ENCODE measurements around the gene KLHL24. TPM values are rescaled to one million over a fixed set of nuclear protein-coding genes. Genes with fewer than 3 reads are reported as not detected.
"Not testable (repeated sequence)": the region's sequence is repeated elsewhere in the genome, so short reads cannot be mapped to it uniquely, and the experiment has no call there.

KLHL24 gene
- total and polyA plus RNA-seq, 2 experiments from 2014 or later: 37.3 to 159 TPM

GRCh38 chr3:183636221-183637105 lies 1.0 kb downstream of the KLHL24 start:
- H3K4me3 ChIP-seq: peak overlapping the region; percentile 88
- no peaks in the 10 kb centered on the region for H3K9me3 ChIP-seq (ENCODE audit: low read depth)
- DNase-seq (ENCODE audit: low read depth in 1 of 2, low spot score in 1 of 2): peak; percentile 96 to 97
- H3K4me1 ChIP-seq (ENCODE audit: low read depth): peaks cover 14% of the 10 kb centered on the region
- H3K27me3 ChIP-seq: no peaks in the 10 kb centered on the region
- TF ChIP-seq, protein P1, sequence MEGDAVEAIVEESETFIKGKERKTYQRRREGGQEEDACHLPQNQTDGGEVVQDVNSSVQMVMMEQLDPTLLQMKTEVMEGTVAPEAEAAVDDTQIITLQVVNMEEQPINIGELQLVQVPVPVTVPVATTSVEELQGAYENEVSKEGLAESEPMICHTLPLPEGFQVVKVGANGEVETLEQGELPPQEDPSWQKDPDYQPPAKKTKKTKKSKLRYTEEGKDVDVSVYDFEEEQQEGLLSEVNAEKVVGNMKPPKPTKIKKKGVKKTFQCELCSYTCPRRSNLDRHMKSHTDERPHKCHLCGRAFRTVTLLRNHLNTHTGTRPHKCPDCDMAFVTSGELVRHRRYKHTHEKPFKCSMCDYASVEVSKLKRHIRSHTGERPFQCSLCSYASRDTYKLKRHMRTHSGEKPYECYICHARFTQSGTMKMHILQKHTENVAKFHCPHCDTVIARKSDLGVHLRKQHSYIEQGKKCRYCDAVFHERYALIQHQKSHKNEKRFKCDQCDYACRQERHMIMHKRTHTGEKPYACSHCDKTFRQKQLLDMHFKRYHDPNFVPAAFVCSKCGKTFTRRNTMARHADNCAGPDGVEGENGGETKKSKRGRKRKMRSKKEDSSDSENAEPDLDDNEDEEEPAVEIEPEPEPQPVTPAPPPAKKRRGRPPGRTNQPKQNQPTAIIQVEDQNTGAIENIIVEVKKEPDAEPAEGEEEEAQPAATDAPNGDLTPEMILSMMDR (IDR thresholded peaks at IDR 0.05; ENCODE audit: low read depth, low read length): no peak
- H3K27ac ChIP-seq: peak overlapping the region; percentile 98
- no peaks in the 10 kb centered on the region for H3K36me3 ChIP-seq

DNA sequence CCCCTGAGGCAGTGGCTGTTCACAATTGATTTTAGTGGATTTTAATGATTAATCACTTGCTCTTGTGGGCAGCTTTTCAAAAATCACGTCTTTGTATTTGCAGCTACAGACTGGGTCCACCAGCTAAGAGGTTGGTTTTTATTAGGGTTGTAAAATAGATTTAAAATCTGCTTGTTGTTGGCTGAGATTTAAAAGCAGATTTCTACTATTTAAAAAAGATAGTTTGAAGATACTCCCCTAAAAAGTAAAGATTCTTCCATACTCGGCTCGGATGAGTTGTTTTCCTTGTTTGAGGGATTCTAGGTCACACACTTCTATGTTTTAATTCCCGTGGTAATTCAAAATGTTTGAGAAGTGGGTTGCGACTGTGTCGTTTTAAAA lies 1.7 kb downstream of the KLHL24 start:
- Histone ChIP-seq H3K27me3 (no peaks in the 10 kb centered on the region), H3K27ac (peak overlapping the region; percentile 98), H3K9me3 (ENCODE audit: low read depth) (no peaks in the 10 kb centered on the region), H3K4me1 (ENCODE audit: low read depth) (peaks cover 20% of the 10 kb centered on the region), H3K36me3 (no peaks in the 10 kb centered on the region), H3K4me3 (peak overlapping the region; percentile 88)
- TF ChIP-seq, protein P1 (IDR thresholded peaks at IDR 0.05; ENCODE audit: low read depth, low read length): no peak
- DNase-seq (ENCODE audit: low read depth in 1 of 2, low spot score in 1 of 2): no peak

DNA sequence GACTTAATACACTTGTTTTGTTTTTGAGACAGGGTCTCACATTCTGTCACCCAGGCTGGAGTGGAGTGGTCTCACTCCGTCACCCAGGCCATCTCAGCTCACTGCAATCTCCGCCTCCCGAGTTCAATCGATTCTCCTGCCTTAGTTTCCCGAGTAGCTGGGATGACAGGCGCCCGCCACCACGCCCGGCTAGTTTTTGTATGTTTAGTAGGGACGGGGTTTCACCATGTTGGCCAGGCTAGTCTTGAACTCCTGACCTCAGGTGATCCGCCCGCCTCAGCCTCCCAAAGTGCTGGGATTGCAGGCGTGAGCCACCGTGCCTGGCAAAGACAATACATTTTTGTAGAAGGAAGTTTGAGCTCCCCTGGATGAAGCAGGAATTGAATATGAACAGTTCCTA lies 2.2 kb downstream of the KLHL24 start:
- not testable (repeated sequence) for H3K36me3 ChIP-seq; H3K9me3 ChIP-seq (ENCODE audit: low read depth); H3K27me3 ChIP-seq; DNase-seq (ENCODE audit: low read depth in 1 of 2, low spot score in 1 of 2)
- H3K4me1 ChIP-seq (ENCODE audit: low read depth): peaks cover 22% of the 10 kb centered on the region
- peak overlapping the region; percentile 88 for H3K4me3 ChIP-seq
- H3K27ac ChIP-seq: peak overlapping the region; percentile 98

GRCh38 chr3:183638101-183638852 lies 2.9 kb downstream of the KLHL24 start:
- H3K27ac ChIP-seq: peak overlapping the region; percentile 98
- no peaks in the 10 kb centered on the region for H3K36me3 ChIP-seq
- DNase-seq (ENCODE audit: low read depth in 1 of 2, low spot score in 1 of 2): peak in 1 of 2 donors; percentile 10
- H3K9me3 ChIP-seq (ENCODE audit: low read depth): no peaks in the 10 kb centered on the region
- H3K4me1 ChIP-seq (ENCODE audit: low read depth): peaks cover 22% of the 10 kb centered on the region
- H3K27me3 ChIP-seq: no peaks in the 10 kb centered on the region
- TF ChIP-seq, protein P1 (IDR thresholded peaks at IDR 0.05; ENCODE audit: low read depth, low read length): no peak
- no peak overlapping the region for H3K4me3 ChIP-seq

DNA sequence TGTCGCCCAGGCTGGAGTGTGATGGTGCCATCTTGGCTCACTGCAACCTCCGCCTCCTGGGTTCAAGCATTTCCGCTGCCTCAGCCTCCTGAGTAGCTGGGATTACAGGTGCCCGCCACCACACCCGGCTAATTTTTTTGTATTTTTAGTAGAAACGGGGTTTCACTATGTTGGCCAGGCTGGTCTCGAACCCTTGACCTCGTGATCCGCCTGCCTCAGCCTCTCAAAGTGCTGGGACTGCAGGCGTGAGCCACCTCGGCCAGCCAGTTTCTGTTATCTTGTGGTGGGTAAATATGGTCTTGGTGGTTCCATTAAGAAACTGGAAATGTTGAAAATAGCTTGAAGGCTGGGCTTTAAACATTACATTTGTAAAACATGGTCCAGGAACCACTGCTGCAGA lies 5.2 kb downstream of the KLHL24 start:
- not testable (repeated sequence) for H3K27ac ChIP-seq; H3K27me3 ChIP-seq; H3K4me3 ChIP-seq; H3K9me3 ChIP-seq (ENCODE audit: low read depth); DNase-seq (ENCODE audit: low read depth in 1 of 2, low spot score in 1 of 2)
- H3K36me3 ChIP-seq: peaks cover 14% of the 10 kb centered on the region
- peaks cover 22% of the 10 kb centered on the region for H3K4me1 ChIP-seq (ENCODE audit: low read depth)

DNA sequence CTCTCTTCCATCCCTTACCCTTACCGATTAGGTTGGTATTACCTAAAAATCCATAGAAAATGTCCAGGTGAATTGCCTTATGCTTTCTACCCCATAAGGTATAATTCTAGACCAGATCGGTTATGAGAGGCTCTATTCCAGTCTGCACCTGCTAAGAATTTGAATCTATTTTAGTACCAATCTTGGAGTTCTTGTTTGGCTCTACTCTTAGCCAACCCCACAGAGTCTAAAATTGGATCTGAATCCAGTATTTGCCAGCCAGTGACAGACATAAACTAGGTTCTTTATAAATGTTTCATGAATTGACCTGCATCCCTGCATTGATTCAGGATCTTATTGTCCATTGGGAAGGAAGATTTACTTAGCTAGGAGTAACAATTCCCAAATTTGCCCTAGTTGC lies 6.5 kb downstream of the KLHL24 start:
- peak overlapping the region; percentile 42 for H3K27ac ChIP-seq
- TF ChIP-seq, protein P1 (IDR thresholded peaks at IDR 0.05; ENCODE audit: low read depth, low read length): no peak
- H3K27me3 ChIP-seq: no peaks in the 10 kb centered on the region
- no peaks in the 10 kb centered on the region for H3K9me3 ChIP-seq (ENCODE audit: low read depth)
- no peak for DNase-seq (ENCODE audit: low read depth in 1 of 2, low spot score in 1 of 2)
- peaks cover 14% of the 10 kb centered on the region for H3K36me3 ChIP-seq
- H3K4me1 ChIP-seq (ENCODE audit: low read depth): peaks cover 22% of the 10 kb centered on the region
- H3K4me3 ChIP-seq: no peak overlapping the region

Measured in cardiac muscle cell (in vitro differentiated cells and primary cell).